A172 (cell line): ENCODE data around the gene FAM47E. TPM values are rescaled to one million over a fixed set of nuclear protein-coding genes. Genes with fewer than 3 reads are reported as not detected.
"Not testable (repeated sequence)": the region's sequence is repeated elsewhere in the genome, so short reads cannot be mapped to it uniquely, and the experiment has no call there.

Experiments used
- DNase-seq: peaks from one replicate; pipeline ENCODE4 v3.0.0-alpha.2; 2015; ENCODE audit warnings: low spot score
- total RNA-seq: library from RNA; depleted of rRNA; stranded (reverse); fragments of >200 nt; shearing (Covaris generic); gene quantifications from 2 replicates; pipeline ENCODE4 v1.2.3, GENCODE V29; 2014

FAM47E gene
- total RNA-seq, 1 experiment from 2014 or later, result 0.12 TPM

GRCh38 chr4:76224171-76224570, 27.4 kb upstream of the FAM47E start:
- DNase-seq, result no peak

- DNase-seq, result no peak
These were observed 25.1 kb upstream of the FAM47E start for GRCh38 chr4:76226418-76226817.

GRCh38 chr4:76232681-76233080, 18.8 kb upstream of the FAM47E start:
- no peak for DNase-seq

- no peak for DNase-seq
These were observed 18.4 kb upstream of the FAM47E start for GRCh38 chr4:76233083-76233482.

GRCh38 chr4:76233529-76233928, 18.0 kb upstream of the FAM47E start:
- DNase-seq, result no peak

GRCh38 chr4:76233967-76234678, 17.4 kb upstream of the FAM47E start:
- no peak for DNase-seq

GRCh38 chr4:76234679-76235044, 16.9 kb upstream of the FAM47E start:
- no peak for DNase-seq

GRCh38 chr4:76235407-76235806, 16.1 kb upstream of the FAM47E start:
- no peak for DNase-seq

GRCh38 chr4:76235915-76236314, 15.6 kb upstream of the FAM47E start:
- no peak for DNase-seq

GRCh38 chr4:76238236-76238635, 13.3 kb upstream of the FAM47E start:
- no peak for DNase-seq

- DNase-seq, result no peak
These were observed 12.8 kb upstream of the FAM47E start for GRCh38 chr4:76238701-76239100.

GRCh38 chr4:76240236-76240635, 11.3 kb upstream of the FAM47E start:
- DNase-seq, result no peak

GRCh38 chr4:76243877-76244276, 7.6 kb upstream of the FAM47E start:
- not testable (repeated sequence) for DNase-seq

- no peak for DNase-seq
These were observed 5.5 kb upstream of the FAM47E start for GRCh38 chr4:76246025-76246424.

- no peak for DNase-seq
These were observed 4.7 kb upstream of the FAM47E start for GRCh38 chr4:76246852-76247251.

- DNase-seq, result no peak
These were observed 559 bp upstream of the FAM47E start for GRCh38 chr4:76250962-76251361.

GRCh38 chr4:76252271-76252653, 741 bp downstream of the FAM47E start:
- DNase-seq, result no peak

GRCh38 chr4:76253511-76253910, 2.0 kb downstream of the FAM47E start:
- no peak for DNase-seq

- no peak for DNase-seq
These were observed 4.5 kb downstream of the FAM47E start for GRCh38 chr4:76256032-76256431.

GRCh38 chr4:76256968-76257367, 5.4 kb downstream of the FAM47E start:
- DNase-seq, result no peak

GRCh38 chr4:76257824-76258223, 6.3 kb downstream of the FAM47E start:
- DNase-seq, result no peak

GRCh38 chr4:76260571-76260970, 9.1 kb downstream of the FAM47E start:
- no peak for DNase-seq

GRCh38 chr4:76265631-76266218, 14.2 kb downstream of the FAM47E start:
- no peak for DNase-seq

- DNase-seq, result no peak
These were observed 15.1 kb downstream of the FAM47E start for GRCh38 chr4:76266627-76267026.
